Urinary bladder (tissue), 4 donors: ENCODE data around the gene KAZALD1. TPM values are rescaled to one million over a fixed set of nuclear protein-coding genes. Genes with fewer than 3 reads are reported as not detected.

ENCODE experiments used
- DNase-seq: peaks from one replicate; pipeline ENCODE4 v3.0.0-alpha.2; 2015; ENCODE audit errors: extremely low spot score
- H3K27ac ChIP-seq: one replicate; pipeline ENCODE4 v1.5.1; 2013; ENCODE audit warnings: low read depth, mild to moderate bottlenecking, moderate library complexity
- H3K36me3 ChIP-seq: one replicate; pipeline ENCODE4 v1.6.1; 2013; ENCODE audit warnings: mild to moderate bottlenecking, moderate library complexity; ENCODE audit not compliant: insufficient read depth
- H3K4me1 ChIP-seq: one replicate; pipeline ENCODE4 v1.6.1; 2013; ENCODE audit warnings: mild to moderate bottlenecking, moderate library complexity; ENCODE audit not compliant: insufficient read depth
- H3K4me3 ChIP-seq: one replicate; pipeline ENCODE4 v1.5.1; 2013; ENCODE audit warnings: low read depth, low read length
- WGBS: extraction: QIAGEN DNeasy Blood & Tissue Kit; methylation state at CpG from one replicate; pipeline ENCODE4 v1.1.7; 2013; 5-methylcytosine and 5-hydroxymethylcytosine counted together
- polyA plus RNA-seq: library from polyadenylated mRNA; stranded (reverse); fragments of 200-250 nt; gene quantifications from one replicate; pipeline ENCODE4 v1.2.3, GENCODE V29; 2013
- total RNA-seq: library from RNA; depleted of rRNA; stranded (reverse); fragments of >200 nt; gene quantifications from one replicate; pipeline ENCODE4 v1.2.3, GENCODE V29; 2014
- donor health status: healthy with polysubstance abuse.
- donor health status: healthy.

KAZALD1 gene
- total and polyA plus RNA-seq, 2 donors, result 5.9 to 27.0 TPM

DNA sequence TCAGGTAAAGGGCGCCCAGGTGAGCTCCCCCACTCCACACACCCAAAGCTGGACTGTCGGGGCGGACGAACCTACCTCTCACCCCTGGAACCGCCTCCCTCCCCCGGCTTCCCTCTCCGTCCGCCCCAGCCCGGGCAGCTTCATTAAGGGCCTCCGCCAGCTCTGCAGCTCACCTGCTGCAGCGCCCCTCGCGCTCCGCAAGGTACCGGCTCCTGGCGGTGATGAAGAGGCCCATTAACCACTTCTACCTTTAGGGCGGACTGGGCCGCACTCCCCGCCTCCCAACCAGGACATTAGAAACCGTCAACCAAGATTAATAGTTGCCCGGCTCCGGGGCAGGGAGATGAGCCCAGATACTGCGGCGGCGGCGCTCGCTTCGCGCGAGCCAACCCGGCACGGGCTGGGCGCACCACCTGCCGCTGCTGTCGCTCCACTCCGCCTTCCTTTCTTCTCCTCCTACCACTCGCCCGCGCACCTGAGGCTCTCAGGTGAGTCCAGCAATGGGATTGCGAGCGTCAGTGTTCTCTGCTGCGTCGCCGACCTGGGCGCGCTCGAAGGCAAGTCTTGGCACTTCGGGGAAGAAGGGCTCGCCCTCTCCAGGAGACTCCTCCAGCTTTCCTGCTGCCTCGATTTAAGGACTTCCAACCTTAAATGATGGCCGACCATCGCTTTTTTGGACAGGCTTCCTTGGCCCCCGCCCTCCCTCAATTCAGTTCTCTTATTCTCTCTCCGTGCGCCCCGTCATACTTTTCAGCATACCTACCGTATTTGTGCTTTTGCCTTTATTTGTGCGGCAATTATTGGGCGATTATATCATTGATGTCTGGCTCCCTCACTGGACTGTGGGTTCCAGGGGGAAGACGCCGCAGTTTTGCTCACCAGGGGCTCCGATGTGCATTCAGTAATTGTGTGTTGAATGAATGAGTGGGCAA, 13.6 kb upstream of the KAZALD1 start:
- no peak for DNase-seq
- H3K4me1 ChIP-seq, result peaks cover 1% of the 10 kb centered on the region
- H3K36me3 ChIP-seq, result no peaks in the 10 kb centered on the region
- no peak overlapping the region for H3K27ac ChIP-seq
- WGBS, result 10% methylated on average over 62 of the region's 62 CpGs
- H3K4me3 ChIP-seq, result no peak overlapping the region

DNA sequence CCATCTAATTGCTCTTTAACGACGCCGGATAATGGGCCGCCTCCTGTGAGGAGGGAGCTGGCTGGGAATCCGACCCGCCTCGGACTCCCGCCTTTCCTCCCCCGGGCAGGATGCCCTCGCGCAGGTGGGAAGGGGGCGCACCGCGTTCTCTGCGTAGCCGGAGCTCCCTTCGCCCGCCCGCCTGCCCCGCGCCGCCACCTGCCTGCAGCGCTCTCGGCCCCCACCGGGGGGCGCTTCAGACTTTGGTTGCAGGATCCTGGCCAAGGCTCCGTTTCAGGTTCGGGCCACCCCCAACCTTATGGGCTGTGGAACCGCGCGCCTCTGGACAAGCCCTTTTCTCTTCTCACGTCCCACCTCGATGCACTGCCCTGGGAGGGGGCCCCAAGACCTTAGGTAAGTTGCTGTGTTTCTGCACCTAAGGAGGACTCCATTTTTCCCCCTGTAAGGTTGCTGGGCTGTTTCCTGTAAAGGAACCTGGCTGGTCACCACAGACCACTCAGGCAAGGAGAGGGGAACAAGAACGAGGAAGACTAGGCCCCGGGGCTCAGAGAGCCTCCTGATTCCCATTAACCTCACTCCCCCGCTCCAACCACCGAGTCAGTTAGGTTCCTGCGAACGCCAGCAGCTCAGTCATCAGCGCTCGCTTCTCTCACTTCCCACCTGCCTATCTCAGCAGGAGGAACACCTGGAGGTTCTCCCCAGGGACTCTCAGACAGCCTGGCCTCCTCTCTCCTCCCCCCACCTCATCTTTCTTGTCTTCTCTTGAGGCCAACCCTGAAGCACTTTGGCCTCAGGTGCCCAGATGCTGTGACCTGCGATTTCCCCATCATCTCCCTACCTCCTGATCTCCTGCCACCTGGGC, 11.3 kb upstream of the KAZALD1 start:
- no peak overlapping the region for H3K4me3 ChIP-seq

DNA sequence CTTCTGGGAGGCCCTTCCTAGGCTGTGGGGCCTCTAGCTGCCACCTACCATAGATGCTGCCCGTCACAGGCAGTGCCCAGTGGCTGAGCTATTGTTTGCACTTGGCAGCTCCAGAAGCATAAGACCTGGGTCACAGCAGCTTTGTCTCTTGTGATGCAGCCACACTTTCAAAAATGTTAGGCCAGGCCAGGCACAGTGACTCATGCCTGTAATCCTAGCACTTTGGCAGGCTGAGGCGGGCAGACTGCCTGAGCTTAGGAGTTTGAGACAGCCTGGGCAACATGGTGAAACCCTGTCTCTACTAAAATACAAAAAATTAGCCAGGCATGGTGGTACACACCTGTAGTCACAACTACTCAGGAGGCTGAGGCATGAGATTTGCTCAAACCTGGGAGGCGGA, 9.5 kb upstream of the KAZALD1 start:
- DNase-seq, result no peak
- H3K36me3 ChIP-seq, result no peaks in the 10 kb centered on the region
- H3K4me1 ChIP-seq, result peaks cover 1% of the 10 kb centered on the region
- 77% methylated on average over 3 of the region's 3 CpGs for WGBS
- no peak overlapping the region for H3K27ac ChIP-seq
- no peak overlapping the region for H3K4me3 ChIP-seq

More for the DNA sequence above, 11.3 kb upstream of the KAZALD1 start:
- Histone ChIP-seq H3K4me1 (peaks cover 1% of the 10 kb centered on the region), H3K36me3 (no peaks in the 10 kb centered on the region), H3K27ac (no peak overlapping the region)
- 11% methylated on average over 42 of the region's 42 CpGs for WGBS
- DNase-seq, result no peak

DNA sequence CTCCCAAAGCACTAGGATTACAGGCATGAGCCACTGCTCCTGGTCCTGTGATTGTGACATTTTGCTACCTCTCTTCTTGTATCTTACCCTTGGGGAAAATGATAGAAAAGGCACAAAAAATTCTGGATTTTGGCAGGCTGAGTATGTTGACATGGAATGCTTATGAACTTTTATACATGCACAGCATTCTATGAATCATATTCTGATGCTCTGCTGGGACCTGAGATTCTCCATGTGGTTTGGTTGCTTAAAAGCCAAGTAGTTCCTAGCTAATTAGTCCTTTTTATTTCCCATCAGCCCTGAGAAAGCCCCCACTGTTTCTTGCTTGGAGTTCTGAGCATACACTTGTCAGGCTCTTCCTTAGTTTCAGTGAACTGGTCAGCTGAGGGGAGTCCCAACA, 8.3 kb upstream of the KAZALD1 start:
- no peak for DNase-seq
- Histone ChIP-seq H3K27ac (no peak overlapping the region), H3K36me3 (no peaks in the 10 kb centered on the region), H3K4me3 (no peak overlapping the region), H3K4me1 (peaks cover 1% of the 10 kb centered on the region)

DNA sequence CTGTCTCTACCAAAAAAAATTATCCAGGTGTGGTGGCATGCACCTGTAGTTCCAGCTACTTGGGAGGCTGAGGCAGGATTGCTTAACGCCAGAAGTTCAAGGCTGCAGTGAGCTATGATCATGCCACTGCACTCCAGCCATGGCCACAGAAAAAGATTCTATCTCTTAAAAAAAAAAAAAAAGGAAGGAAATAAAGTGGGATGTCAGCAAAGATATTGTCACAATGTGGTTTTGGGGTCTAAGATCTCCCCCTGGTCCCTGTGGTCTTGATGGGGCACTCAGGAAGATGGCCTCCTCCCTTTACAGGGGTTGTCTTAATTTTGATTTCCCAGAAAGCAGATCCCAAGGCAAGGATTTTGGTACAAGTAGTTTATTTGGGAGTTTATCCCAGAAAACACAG, 7.4 kb upstream of the KAZALD1 start:
- Histone ChIP-seq H3K36me3 (no peaks in the 10 kb centered on the region), H3K27ac (no peak overlapping the region), H3K4me3 (no peak overlapping the region), H3K4me1 (peaks cover 1% of the 10 kb centered on the region)
- no peak for DNase-seq
- 85% methylated on average over 1 of the region's 1 CpG for WGBS

DNA sequence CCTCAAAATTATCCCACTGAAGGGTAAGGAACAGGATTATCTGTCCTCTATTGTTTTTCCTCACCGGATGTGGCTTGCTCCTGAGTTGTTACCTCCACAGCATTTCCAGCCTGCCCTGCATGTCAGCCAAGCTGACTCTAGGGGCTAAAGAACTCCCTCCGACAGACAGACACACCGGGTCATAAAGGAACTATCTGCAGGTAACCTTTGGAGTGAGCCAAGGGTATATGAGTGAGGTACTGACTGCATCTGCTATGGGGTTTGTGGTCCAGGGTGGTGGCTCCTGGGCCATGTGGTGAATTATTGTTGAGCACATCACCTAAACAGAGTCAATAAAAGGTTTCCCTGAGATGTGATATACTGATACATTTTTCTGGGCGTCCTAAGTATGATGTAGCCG, 6.9 kb upstream of the KAZALD1 start:
- Histone ChIP-seq H3K36me3 (no peaks in the 10 kb centered on the region), H3K4me3 (no peak overlapping the region), H3K4me1 (peaks cover 1% of the 10 kb centered on the region), H3K27ac (no peak overlapping the region)
- WGBS, result 89% methylated on average over 5 of the region's 5 CpGs
- no peak for DNase-seq

DNA sequence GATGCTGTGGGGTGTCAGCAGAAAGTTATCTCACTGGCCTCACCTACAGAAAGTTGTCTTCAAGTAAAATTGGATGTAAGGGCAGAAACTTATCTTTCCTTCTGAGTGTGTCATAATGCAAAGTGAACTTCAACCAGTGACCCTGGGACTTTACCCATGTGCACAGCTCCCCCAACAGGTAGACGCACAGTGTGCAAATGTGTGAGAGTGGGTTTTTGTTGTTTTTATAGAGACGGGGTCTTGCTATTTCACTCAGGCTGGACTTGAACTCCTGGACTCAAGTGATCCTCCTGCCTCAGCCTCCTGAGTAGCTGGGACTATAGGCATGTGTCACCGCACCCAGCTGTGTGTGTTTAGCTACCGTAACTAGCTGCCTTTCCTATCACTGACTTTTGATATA, 6.4 kb upstream of the KAZALD1 start:
- 88% methylated on average over 4 of the region's 4 CpGs for WGBS
- Histone ChIP-seq H3K4me3 (no peak overlapping the region), H3K36me3 (no peaks in the 10 kb centered on the region), H3K27ac (no peak overlapping the region), H3K4me1 (no peaks in the 10 kb centered on the region)
- DNase-seq, result no peak

DNA sequence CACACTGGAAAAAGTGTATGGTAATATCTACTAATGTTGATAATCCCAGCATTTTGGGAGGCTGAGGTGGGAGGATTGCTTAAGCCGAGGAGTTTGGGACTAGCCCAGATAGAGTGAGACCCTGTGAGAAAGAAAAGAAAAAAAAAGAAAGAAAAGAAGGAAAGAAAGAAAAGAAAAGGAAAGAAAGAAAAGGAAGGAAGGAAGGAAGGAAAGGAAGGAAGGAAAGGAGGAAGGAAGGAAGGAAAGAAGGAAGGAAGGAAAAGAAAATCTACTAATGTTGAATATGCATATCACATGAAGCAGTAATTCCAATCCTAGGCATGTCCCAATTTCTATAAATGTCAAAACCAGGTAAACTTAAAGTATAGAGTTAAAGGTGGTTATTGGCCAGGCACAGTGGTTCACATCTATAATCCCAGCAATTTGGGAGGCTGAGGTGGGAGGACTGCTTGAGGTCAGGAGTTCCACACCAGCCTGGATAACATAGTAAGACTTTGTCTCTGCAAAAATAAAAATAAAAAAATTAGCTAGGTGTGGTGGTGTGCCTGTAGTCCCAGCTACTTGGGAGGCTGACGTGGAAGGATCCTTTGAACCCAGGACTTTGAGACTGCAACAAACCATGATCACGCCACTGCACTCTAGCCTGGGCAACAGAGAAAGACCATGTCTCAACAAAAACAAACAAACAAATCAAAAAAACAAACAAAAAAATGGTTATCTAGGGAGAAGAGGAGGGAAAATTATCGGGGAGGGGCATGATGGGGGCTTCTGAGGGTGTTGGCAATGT, 5.2 kb upstream of the KAZALD1 start:
- H3K36me3 ChIP-seq, result no peaks in the 10 kb centered on the region
- WGBS, result 93% methylated on average over 4 of the region's 4 CpGs
- no peak overlapping the region for H3K27ac ChIP-seq
- no peak overlapping the region for H3K4me3 ChIP-seq
- DNase-seq, result no peak
- H3K4me1 ChIP-seq, result no peaks in the 10 kb centered on the region

DNA sequence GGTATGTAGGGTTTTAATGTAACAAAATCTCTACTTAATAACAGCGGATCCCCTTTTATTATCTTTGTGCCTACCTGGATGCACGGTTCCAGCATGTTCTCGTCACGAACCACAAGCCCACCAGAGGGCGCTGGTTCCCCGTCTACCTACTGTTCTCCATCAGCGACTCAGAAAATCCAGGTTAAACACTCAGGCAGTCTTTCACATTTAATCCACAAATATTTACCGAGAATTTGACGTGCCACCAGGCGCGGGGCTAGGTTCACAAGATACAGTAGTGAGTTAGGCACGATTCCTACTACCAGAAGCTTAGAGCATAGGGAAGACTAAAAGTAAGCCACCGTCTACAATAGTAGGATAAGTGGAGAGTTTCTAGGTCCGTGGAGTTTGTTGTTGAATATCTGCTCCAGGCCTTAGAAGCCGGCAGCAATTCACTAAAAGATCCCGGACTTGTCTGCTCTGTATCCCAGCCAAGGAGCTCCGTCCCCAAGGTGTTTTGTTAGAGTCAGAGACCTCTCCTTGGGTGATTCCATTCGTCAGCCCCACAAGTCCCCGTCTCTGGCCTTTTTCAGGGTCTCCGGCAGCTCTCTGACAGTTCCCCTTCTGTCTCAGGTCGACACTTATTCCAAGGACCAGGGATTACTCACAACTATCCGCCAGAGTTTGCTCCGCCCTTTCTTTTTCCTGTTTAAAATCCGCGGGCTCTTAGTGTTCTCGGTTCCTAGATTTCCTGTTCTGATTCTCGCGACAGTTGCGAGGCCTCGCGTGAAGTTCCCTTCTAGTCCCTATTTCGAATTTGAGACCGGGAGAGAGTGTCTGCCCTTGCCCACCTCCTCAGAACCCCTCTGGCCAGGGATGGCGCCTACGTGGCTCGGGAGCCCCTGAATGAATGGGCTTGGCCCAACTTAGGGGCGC, 1.5 kb upstream of the KAZALD1 start:
- peak overlapping the region; percentile 96 for H3K27ac ChIP-seq
- under 1% methylated on average over 37 of the region's 37 CpGs for WGBS
- H3K4me1 ChIP-seq, result no peaks in the 10 kb centered on the region
- DNase-seq, result peak; percentile 89
- H3K4me3 ChIP-seq, result peak overlapping the region; percentile 66
- no peaks in the 10 kb centered on the region for H3K36me3 ChIP-seq

DNA sequence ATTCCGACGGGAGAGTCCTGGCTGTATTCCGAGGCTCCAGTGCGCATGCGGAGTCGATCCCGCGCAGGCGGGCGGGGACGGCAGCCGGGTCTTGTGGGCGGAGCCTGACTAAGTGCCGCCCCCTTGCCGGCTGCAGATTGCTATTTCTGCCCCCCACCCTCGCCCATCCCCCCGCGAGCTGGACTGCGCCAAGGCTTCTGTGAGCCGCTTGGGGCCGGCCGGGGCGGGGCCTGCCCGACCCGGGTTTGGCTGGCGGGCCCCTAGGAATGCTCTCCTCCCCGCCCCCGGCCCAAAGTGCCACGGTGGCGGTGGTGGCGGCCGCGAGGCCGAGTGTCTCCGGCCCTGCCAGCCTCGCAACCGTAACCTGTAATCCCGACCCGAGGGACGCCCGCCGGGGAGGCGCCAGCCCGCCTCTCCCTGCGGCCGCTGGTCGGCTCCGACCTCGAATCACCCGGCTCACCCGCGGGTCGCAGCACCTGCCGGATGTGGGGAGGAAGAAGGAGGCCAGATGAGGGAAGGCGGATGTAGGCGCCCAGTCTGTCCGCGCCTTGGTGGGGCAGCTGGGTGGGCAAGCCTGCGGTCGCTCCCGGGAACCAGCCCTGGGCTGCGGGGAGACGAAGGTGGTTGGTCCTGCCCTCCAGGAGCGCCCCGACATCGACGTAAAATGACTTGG, 702 bp upstream of the KAZALD1 start:
- DNase-seq, result peak; percentile 86
- under 1% methylated on average over 67 of the region's 67 CpGs for WGBS
- Histone ChIP-seq H3K36me3 (no peaks in the 10 kb centered on the region), H3K4me1 (no peaks in the 10 kb centered on the region), H3K27ac (peak overlapping the region; percentile 96), H3K4me3 (peak overlapping the region; percentile 66)

DNA sequence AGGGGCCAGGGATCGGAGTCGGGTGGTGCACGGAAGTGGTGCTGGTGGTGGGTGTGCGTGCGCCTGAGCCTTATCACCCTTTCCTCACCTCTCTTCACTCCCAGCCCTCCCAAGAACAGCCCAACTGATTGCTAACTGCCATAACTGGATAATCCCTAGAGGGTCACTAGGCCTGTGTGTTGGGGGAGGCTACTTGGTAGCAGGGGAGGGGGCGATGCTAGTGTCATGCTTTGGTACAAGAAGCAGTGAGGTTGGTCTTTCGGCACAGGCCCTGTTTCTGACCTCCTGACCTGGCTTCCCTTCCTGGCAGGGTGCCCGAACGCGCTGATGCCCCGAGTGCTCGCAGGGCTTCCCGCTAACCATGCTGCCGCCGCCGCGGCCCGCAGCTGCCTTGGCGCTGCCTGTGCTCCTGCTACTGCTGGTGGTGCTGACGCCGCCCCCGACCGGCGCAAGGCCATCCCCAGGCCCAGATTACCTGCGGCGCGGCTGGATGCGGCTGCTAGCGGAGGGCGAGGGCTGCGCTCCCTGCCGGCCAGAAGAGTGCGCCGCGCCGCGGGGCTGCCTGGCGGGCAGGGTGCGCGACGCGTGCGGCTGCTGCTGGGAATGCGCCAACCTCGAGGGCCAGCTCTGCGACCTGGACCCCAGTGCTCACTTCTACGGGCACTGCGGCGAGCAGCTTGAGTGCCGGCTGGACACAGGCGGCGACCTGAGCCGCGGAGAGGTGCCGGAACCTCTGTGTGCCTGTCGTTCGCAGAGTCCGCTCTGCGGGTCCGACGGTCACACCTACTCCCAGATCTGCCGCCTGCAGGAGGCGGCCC, 652 bp downstream of the KAZALD1 start:
- no peak for DNase-seq
- Histone ChIP-seq H3K4me1 (no peaks in the 10 kb centered on the region), H3K36me3 (no peaks in the 10 kb centered on the region), H3K27ac (no peak overlapping the region), H3K4me3 (peak overlapping the region; percentile 4)
- WGBS, result 9% methylated on average over 63 of the region's 63 CpGs
